H9 (cell line): Measurements from ENCODE around the gene MINDY2. TPM values are rescaled to one million over a fixed set of nuclear protein-coding genes. Genes with fewer than 3 reads are reported as not detected.

ENCODE experiments used
- DNase-seq: peaks from one replicate; pipeline ENCODE4 v3.0.0-alpha.2; 2017
- H2AFZ ChIP-seq: one replicate; pipeline ENCODE4 v1.6.1; 2013; ENCODE audit warnings: mild to moderate bottlenecking, low read length, control low read depth, moderate library complexity
- H2AK5ac ChIP-seq: 2 replicates; pipeline ENCODE4 v1.6.1; 2013; ENCODE audit warnings: low read length, control low read depth, mixed read lengths; ENCODE audit not compliant: insufficient read length
- H2BK120ac ChIP-seq: one replicate; pipeline ENCODE4 v1.6.1; 2013; ENCODE audit warnings: low read depth, mild to moderate bottlenecking, low read length, control low read depth, inconsistent platforms; ENCODE audit not compliant: poor library complexity, severe bottlenecking
- H2BK12ac ChIP-seq: 2 replicates; pipeline ENCODE4 v1.6.1; 2013; ENCODE audit warnings: low read length, control low read depth, mixed read lengths, low read depth; ENCODE audit not compliant: insufficient read length
- H2BK15ac ChIP-seq: 2 replicates; pipeline ENCODE4 v1.6.1; 2013; ENCODE audit warnings: low read depth, low read length, control low read depth
- H2BK20ac ChIP-seq: one replicate; pipeline ENCODE4 v1.6.1; 2013; ENCODE audit warnings: low read depth, mild to moderate bottlenecking, low read length, control low read depth, inconsistent platforms; ENCODE audit not compliant: poor library complexity, severe bottlenecking
- H2BK5ac ChIP-seq: 2 replicates; pipeline ENCODE4 v1.6.1; 2013; ENCODE audit warnings: low read length, control low read depth, mixed read lengths; ENCODE audit not compliant: insufficient read length
- H3K14ac ChIP-seq: 2 replicates; pipeline ENCODE4 v1.6.1; 2013; ENCODE audit warnings: low read length, control low read depth; ENCODE audit not compliant: insufficient read depth
- H3K18ac ChIP-seq: 2 replicates; pipeline ENCODE4 v1.6.1; 2013; ENCODE audit warnings: low read depth, mild to moderate bottlenecking, mixed read lengths, low read length, control low read depth; ENCODE audit not compliant: insufficient read length
- H3K23ac ChIP-seq: 2 replicates; pipeline ENCODE4 v1.6.1; 2013; ENCODE audit warnings: low read length, control low read depth, mixed read lengths, low read depth; ENCODE audit not compliant: insufficient read length
- H3K23me2 ChIP-seq: 2 replicates; pipeline ENCODE4 v1.6.1; 2013; ENCODE audit warnings: low read depth, mild to moderate bottlenecking, mixed read lengths, low read length, control low read depth; ENCODE audit not compliant: insufficient read length, poor library complexity, severe bottlenecking
- H3K27ac ChIP-seq: 2 replicates; pipeline ENCODE4 v1.5.1; 2013; ENCODE audit warnings: low read length, control low read depth, mixed read lengths, low read depth; ENCODE audit not compliant: insufficient read length
- H3K27me3 ChIP-seq: 2 replicates; pipeline ENCODE4 v1.6.1; 2013; ENCODE audit warnings: low read length, control low read depth, inconsistent platforms; ENCODE audit not compliant: insufficient read depth
- H3K4ac ChIP-seq: 2 replicates; pipeline ENCODE4 v1.6.1; 2013; ENCODE audit warnings: low read depth, mild to moderate bottlenecking, control low read depth, inconsistent platforms, low read length, moderate library complexity
- H3K4me1 ChIP-seq: 2 replicates; pipeline ENCODE4 v1.6.1; 2013; ENCODE audit warnings: low read length, control low read depth, inconsistent platforms; ENCODE audit not compliant: insufficient read depth
- H3K4me2 ChIP-seq: 2 replicates; pipeline ENCODE4 v1.6.1; 2013; ENCODE audit warnings: low read length, control low read depth, mixed read lengths; ENCODE audit not compliant: insufficient read length, insufficient read depth
- H3K56ac ChIP-seq: 2 replicates; pipeline ENCODE4 v1.6.1; 2013; ENCODE audit warnings: low read depth, mild to moderate bottlenecking, mixed read lengths, low read length, control low read depth; ENCODE audit not compliant: insufficient read length
- H3K79me1 ChIP-seq: 2 replicates; pipeline ENCODE4 v1.6.1; 2013; ENCODE audit warnings: low read depth, mild to moderate bottlenecking, moderate library complexity, low read length, control low read depth, inconsistent platforms; ENCODE audit not compliant: insufficient read depth, poor library complexity, severe bottlenecking
- H3K79me2 ChIP-seq: 2 replicates; pipeline ENCODE4 v1.6.1; 2013; ENCODE audit warnings: low read length, control low read depth, inconsistent platforms; ENCODE audit not compliant: insufficient read depth
- H3K9ac ChIP-seq: 2 replicates; pipeline ENCODE4 v1.6.1; 2013; ENCODE audit warnings: low read length, control low read depth, mixed read lengths; ENCODE audit not compliant: insufficient read length; ENCODE audit errors: extremely low read depth
- H3K9me3 ChIP-seq: one replicate; pipeline ENCODE4 v1.6.1; 2013; ENCODE audit warnings: low read depth, low read length, inconsistent platforms; ENCODE audit not compliant: control insufficient read depth
- H3T11ph ChIP-seq: one replicate; pipeline ENCODE4 v1.6.1; 2013; ENCODE audit warnings: mild to moderate bottlenecking, low read length, control low read depth, inconsistent platforms
- H4K20me1 ChIP-seq: one replicate; pipeline ENCODE4 v1.6.1; 2013; ENCODE audit not compliant: control insufficient read depth, insufficient read length, insufficient read depth
- H4K5ac ChIP-seq: 2 replicates; pipeline ENCODE4 v1.6.1; 2013; ENCODE audit warnings: low read depth, mild to moderate bottlenecking, mixed read lengths, low read length, control low read depth; ENCODE audit not compliant: insufficient read length
- H4K8ac ChIP-seq: replicated peaks from 2 replicates; pipeline ENCODE4 v1.6.1; 2013; ENCODE audit warnings: low read length, control low read depth, mixed read lengths, low read depth; ENCODE audit not compliant: insufficient read length
- H4K91ac ChIP-seq: 2 replicates; pipeline ENCODE4 v1.6.1; 2013; ENCODE audit warnings: low read depth, mild to moderate bottlenecking, moderate library complexity, mixed read lengths, low read length, control low read depth; ENCODE audit not compliant: insufficient read length
- H3K27ac Mint-ChIP-seq, 3 experiments: 2 replicates in 2 of 3; 3 replicates in 1 of 3; pipeline ENCODE4 v1.8.0; 2020 to 2021; ENCODE audit warnings: mixed read lengths in 3 of 3, mild to moderate bottlenecking in 1 of 3, moderate library complexity in 1 of 3
- H3K27me3 Mint-ChIP-seq: 2 replicates; pipeline ENCODE4 v1.8.0; 2021; ENCODE audit warnings: low read depth, mild to moderate bottlenecking, moderate library complexity, mixed read lengths
- H3K36me3 Mint-ChIP-seq, 3 experiments: 2 replicates in 2 of 3; 3 replicates in 1 of 3; pipeline ENCODE4 v1.8.0; 2020 to 2021; ENCODE audit warnings: low read depth in 3 of 3, mixed read lengths in 3 of 3; ENCODE audit not compliant: insufficient read depth in 1 of 3
- H3K4me1 Mint-ChIP-seq, 2 experiments: 2 replicates each; pipeline ENCODE4 v1.8.0; 2020; ENCODE audit warnings: mixed read lengths in 2 of 2
- H3K4me3 Mint-ChIP-seq, 2 experiments: 2 replicates in 1 of 2; 3 replicates in 1 of 2; pipeline ENCODE4 v1.8.0; 2020 to 2021; ENCODE audit warnings: mild to moderate bottlenecking in 2 of 2, mixed read lengths in 2 of 2, moderate library complexity in 1 of 2
- H3K9me3 Mint-ChIP-seq, 2 experiments: 2 replicates in 1 of 2; 3 replicates in 1 of 2; pipeline ENCODE4 v1.8.0; 2020; ENCODE audit warnings: mild to moderate bottlenecking in 2 of 2, mixed read lengths in 2 of 2, moderate library complexity in 1 of 2
- CTCF ChIP-seq: fragments of 200-600 bp; sonication (generic); conservative IDR thresholded peaks from 3 replicates; pipeline ENCODE4 v1.8.0; 2021; ENCODE audit warnings: antibody characterized with exemption, mild to moderate bottlenecking
- total RNA-seq: library from RNA; stranded (reverse); gene quantifications from 2 replicates; pipeline ENCODE4 v1.2.1, GENCODE V29; 2021

The MINDY2 gene
- total RNA-seq, 1 experiment from 2014 or later: 32.3 TPM

DNA sequence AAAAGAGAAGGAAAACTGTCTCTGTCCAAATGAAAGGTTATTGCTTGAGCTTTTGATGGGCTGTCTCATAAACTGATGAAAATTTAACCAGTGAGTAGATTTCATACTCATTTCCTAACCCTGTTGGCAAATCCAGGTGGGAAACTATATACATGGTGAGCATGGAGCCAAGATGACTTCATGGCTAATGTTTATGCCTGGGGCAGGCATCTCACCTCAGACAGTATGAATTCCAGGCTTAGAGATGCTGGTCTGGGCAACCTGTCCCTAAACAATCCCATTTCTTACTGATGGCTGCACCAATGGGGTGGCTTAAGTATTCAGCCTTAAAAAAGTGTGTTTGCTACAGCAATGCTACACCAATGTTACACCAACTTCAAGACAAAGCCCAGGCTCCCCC lies 104.2 kb downstream of the MINDY2 start:
- H3K14ac ChIP-seq: no peak overlapping the region
- H3K23ac ChIP-seq: no peak overlapping the region
- H4K5ac ChIP-seq: no peak overlapping the region
- no peak overlapping the region for H2AFZ ChIP-seq
- H3K27ac ChIP-seq: no peak overlapping the region
- no peak overlapping the region for H2BK12ac ChIP-seq
- H3K4me2 ChIP-seq: no peak overlapping the region
- no peak overlapping the region for H2BK5ac ChIP-seq
- H3K27me3 Mint-ChIP-seq: no peaks in the 10 kb centered on the region
- H3K9me3 ChIP-seq: no peaks in the 10 kb centered on the region
- H3K4me1 Mint-ChIP-seq: no peaks in the 10 kb centered on the region
- no peak overlapping the region for H2BK120ac ChIP-seq
- no peak overlapping the region for H2BK20ac ChIP-seq
- H4K8ac ChIP-seq: no peak overlapping the region
- no peak overlapping the region for H2BK15ac ChIP-seq
- H3K56ac ChIP-seq: no peak overlapping the region
- DNase-seq: no peak
- H3K27ac Mint-ChIP-seq: peak overlapping the region in 1 of 3 experiments; percentile 73; a peak in 2 of 7 replicates
- H3K4me1 ChIP-seq: no peaks in the 10 kb centered on the region
- H3K9me3 Mint-ChIP-seq: no peaks in the 10 kb centered on the region
- no peak overlapping the region for H2AK5ac ChIP-seq
- no peaks in the 10 kb centered on the region for H4K20me1 ChIP-seq
- H3K4me3 Mint-ChIP-seq: no peak overlapping the region
- H3K18ac ChIP-seq: no peak overlapping the region
- H3K79me2 ChIP-seq: no peaks in the 10 kb centered on the region
- H3K36me3 Mint-ChIP-seq: peaks cover 15 to 38% (median 32%) of the 10 kb centered on the region in 3 experiments; a peak in 6 of 7 replicates
- H3T11ph ChIP-seq: no peak overlapping the region
- no peaks in the 10 kb centered on the region for H3K27me3 ChIP-seq
- no peaks in the 10 kb centered on the region for H3K79me1 ChIP-seq
- H4K91ac ChIP-seq: no peak overlapping the region
- no peak for TF ChIP-seq CTCF
- no peak overlapping the region for H3K4ac ChIP-seq
- H3K23me2 ChIP-seq: no peaks in the 10 kb centered on the region
- H3K9ac ChIP-seq: no peak overlapping the region
